ENCODE results near the gene SCAMP5.

GRCh38 chr15:75058127-75058905, 63.0 kb downstream of the SCAMP5 start:
- no peak for TF ChIP-seq POLR2AphosphoS5 (IDR thresholded peaks at IDR 0.05; ENCODE audit: borderline replicate concordance, low read depth, low read length)
- TF ChIP-seq EZH2 (IDR thresholded peaks at IDR 0.05) = no peak
- no peak for TF ChIP-seq FOXP2 (optimal IDR thresholded peaks at IDR 0.05; ENCODE audit: control extremely low read depth, extremely low read length, insufficient read depth)
